ENCODE data around the gene RFFL. TPM values are rescaled to one million over a fixed set of nuclear protein-coding genes. Genes with fewer than 3 reads are reported as not detected.
"Not testable (repeated sequence)": the region's sequence is repeated elsewhere in the genome, so short reads cannot be mapped to it uniquely, and the experiment has no call there.

RFFL gene
- total RNA-seq, 1 donor from 2014 or later: 7.8 TPM

GRCh38 chr17:35048685-35049379, 14.7 kb downstream of the RFFL start:
- DNase-seq (ENCODE audit: low read depth, low spot score): no peak

GRCh38 chr17:35046740-35047283, 16.7 kb downstream of the RFFL start:
- DNase-seq (ENCODE audit: low read depth, low spot score): no peak

- DNase-seq (ENCODE audit: low read depth, low spot score): no peak
Measured at GRCh38 chr17:35046245-35046644, 17.3 kb downstream of the RFFL start.

- DNase-seq (ENCODE audit: low read depth, low spot score): not testable (repeated sequence)
Measured at GRCh38 chr17:35045458-35045979, 18.0 kb downstream of the RFFL start.

- DNase-seq (ENCODE audit: low read depth, low spot score): no peak
Measured at GRCh38 chr17:35044181-35044580, 19.3 kb downstream of the RFFL start.

- DNase-seq (ENCODE audit: low read depth, low spot score): no peak
Measured at GRCh38 chr17:35041390-35041789, 22.1 kb downstream of the RFFL start.

GRCh38 chr17:35038453-35038852, 25.1 kb downstream of the RFFL start:
- DNase-seq (ENCODE audit: low read depth, low spot score): no peak

- DNase-seq (ENCODE audit: low read depth, low spot score): no peak
Measured at GRCh38 chr17:35030780-35031179, 32.7 kb downstream of the RFFL start.

GRCh38 chr17:35028531-35029262, 34.8 kb downstream of the RFFL start:
- DNase-seq (ENCODE audit: low read depth, low spot score): peak; percentile 27

GRCh38 chr17:35028097-35028496, 35.4 kb downstream of the RFFL start:
- DNase-seq (ENCODE audit: low read depth, low spot score): not testable (repeated sequence)

- DNase-seq (ENCODE audit: low read depth, low spot score): no peak
Measured at GRCh38 chr17:35025541-35025940, 38.0 kb downstream of the RFFL start.

GRCh38 chr17:35023538-35023937, 40.0 kb downstream of the RFFL start:
- no peak for DNase-seq (ENCODE audit: low read depth, low spot score)

GRCh38 chr17:35022536-35023063, 40.9 kb downstream of the RFFL start:
- DNase-seq (ENCODE audit: low read depth, low spot score): peak; percentile 87

GRCh38 chr17:35021520-35022380, 41.8 kb downstream of the RFFL start:
- DNase-seq (ENCODE audit: low read depth, low spot score): no peak

GRCh38 chr17:35019386-35020179, 43.9 kb downstream of the RFFL start:
- no peak for DNase-seq (ENCODE audit: low read depth, low spot score)

GRCh38 chr17:35018814-35019213, 44.7 kb downstream of the RFFL start:
- DNase-seq (ENCODE audit: low read depth, low spot score): no peak

- DNase-seq (ENCODE audit: low read depth, low spot score): no peak
Measured at GRCh38 chr17:35017021-35017420, 46.5 kb downstream of the RFFL start.

- DNase-seq (ENCODE audit: low read depth, low spot score): no peak
Measured at GRCh38 chr17:35016369-35016768, 47.1 kb downstream of the RFFL start.

- DNase-seq (ENCODE audit: low read depth, low spot score): no peak
Measured at GRCh38 chr17:35011671-35012216, 51.8 kb downstream of the RFFL start.

GRCh38 chr17:35010093-35010492, 53.4 kb downstream of the RFFL start:
- DNase-seq (ENCODE audit: low read depth, low spot score): no peak

Data from pulmonary artery endothelial cell (primary cell).